Dermis blood vessel endothelial cell (primary cell): ENCODE results near the gene PARG. TPM values are rescaled to one million over a fixed set of nuclear protein-coding genes. Genes with fewer than 3 reads are reported as not detected.
"Not testable (repeated sequence)": the region's sequence is repeated elsewhere in the genome, so short reads cannot be mapped to it uniquely, and the experiment has no call there.

ENCODE experiments used
- DNase-seq: peaks from one replicate; pipeline ENCODE4 v3.0.0; 2010
- total RNA-seq: library from RNA; depleted of rRNA; stranded (reverse); fragments of >200 nt; gene quantifications from 2 replicates; pipeline ENCODE4 v1.2.3, GENCODE V29; 2014

PARG gene
- total RNA-seq, 1 donor from 2014 or later: 31.1 TPM

GRCh38 chr10:49900406-49900805 is 41.4 kb downstream of the PARG start:
- DNase-seq: not testable (repeated sequence)

- DNase-seq: not testable (repeated sequence)
Measured at GRCh38 chr10:49899999-49900398, 41.8 kb downstream of the PARG start.

- DNase-seq: not testable (repeated sequence)
Measured at GRCh38 chr10:49890025-49890424, 51.8 kb downstream of the PARG start.

- DNase-seq: not testable (repeated sequence)
Measured at GRCh38 chr10:49884739-49885331, 57.0 kb downstream of the PARG start.

- DNase-seq: not testable (repeated sequence)
Measured at GRCh38 chr10:49883852-49884251, 58.0 kb downstream of the PARG start.

GRCh38 chr10:49882327-49882726 is 59.5 kb downstream of the PARG start:
- not testable (repeated sequence) for DNase-seq

GRCh38 chr10:49872740-49873139 is 69.1 kb downstream of the PARG start:
- not testable (repeated sequence) for DNase-seq

GRCh38 chr10:49871462-49871861 is 70.4 kb downstream of the PARG start:
- not testable (repeated sequence) for DNase-seq

- DNase-seq: not testable (repeated sequence)
Measured at GRCh38 chr10:49859933-49860332, 81.9 kb downstream of the PARG start.

- not testable (repeated sequence) for DNase-seq
Measured at GRCh38 chr10:49858697-49859382, 83.0 kb downstream of the PARG start.

GRCh38 chr10:49849520-49849919 is 92.3 kb downstream of the PARG start:
- not testable (repeated sequence) for DNase-seq

- DNase-seq: no peak
Measured at GRCh38 chr10:49844775-49845595, 96.8 kb downstream of the PARG start.

GRCh38 chr10:49842333-49842628 is 99.5 kb downstream of the PARG start:
- DNase-seq: not testable (repeated sequence)

- peak; percentile 45 for DNase-seq
Measured at GRCh38 chr10:49841615-49842332, 100.1 kb downstream of the PARG start.

GRCh38 chr10:49837685-49838084 is 104.1 kb downstream of the PARG start:
- no peak for DNase-seq

GRCh38 chr10:49837051-49837478 is 104.8 kb downstream of the PARG start:
- no peak for DNase-seq

GRCh38 chr10:49834976-49835375 is 106.9 kb downstream of the PARG start:
- DNase-seq: no peak

GRCh38 chr10:49834201-49834600 is 107.6 kb downstream of the PARG start:
- no peak for DNase-seq

GRCh38 chr10:49833168-49833567 is 108.7 kb downstream of the PARG start:
- DNase-seq: no peak

GRCh38 chr10:49831352-49832035 is 110.3 kb downstream of the PARG start:
- peak; percentile 96 for DNase-seq

GRCh38 chr10:49830846-49831245 is 111.0 kb downstream of the PARG start:
- no peak for DNase-seq

- peak; percentile 29 for DNase-seq
Measured at GRCh38 chr10:49830016-49830415, 111.8 kb downstream of the PARG start.
